Type B pancreatic cell (in vitro differentiated cells): ENCODE data around the gene ZGLP1. TPM values are rescaled to one million over a fixed set of nuclear protein-coding genes. Genes with fewer than 3 reads are reported as not detected.

Experiments used
- DNase-seq: peaks from one replicate; pipeline ENCODE4 v3.0.0; 2021; ENCODE audit warnings: mixed read lengths; ENCODE audit not compliant: unreplicated experiment; ENCODE audit errors: extremely low spot score
- H3K27ac Mint-ChIP-seq: 2 replicates; pipeline ENCODE4 v1.8.0; 2021; ENCODE audit warnings: mild to moderate bottlenecking, mixed read lengths
- H3K27me3 Mint-ChIP-seq: 2 replicates; pipeline ENCODE4 v1.8.0; 2021; ENCODE audit warnings: mixed read lengths
- H3K36me3 Mint-ChIP-seq: 2 replicates; pipeline ENCODE4 v1.8.0; 2021; ENCODE audit warnings: mixed read lengths
- H3K4me1 Mint-ChIP-seq: one replicate; pipeline ENCODE4 v1.8.0; 2021; ENCODE audit warnings: mixed read lengths; ENCODE audit not compliant: unreplicated experiment
- H3K4me3 Mint-ChIP-seq: 2 replicates; pipeline ENCODE4 v1.8.0; 2021; ENCODE audit warnings: mild to moderate bottlenecking, mixed read lengths
- H3K9me3 Mint-ChIP-seq: 2 replicates; pipeline ENCODE4 v1.8.0; 2021; ENCODE audit warnings: mixed read lengths
- CTCF ChIP-seq: fragments of 200-600 bp; sonication (generic); conservative IDR thresholded peaks from 2 replicates; pipeline ENCODE4 v1.5.0; 2021; ENCODE audit warnings: antibody characterized with exemption, mild to moderate bottlenecking
- total RNA-seq: library from RNA; stranded (reverse); gene quantifications from 2 replicates; pipeline ENCODE4 v1.2.1, GENCODE V29; 2021; ENCODE audit warnings: low replicate concordance

The ZGLP1 gene
- total RNA-seq, 1 donor from 2014 or later: 17.0 TPM

- Mint-ChIP-seq H3K4me3 (peak overlapping the region; percentile 35), H3K27ac (no peak overlapping the region), H3K4me1 (peaks cover 10% of the 10 kb centered on the region), H3K36me3 (peaks cover 18% of the 10 kb centered on the region), H3K9me3 (no peaks in the 10 kb centered on the region), H3K27me3 (peaks cover 3% of the 10 kb centered on the region)
- no peak for TF ChIP-seq CTCF
- DNase-seq: no peak
Measured at GRCh38 chr19:10255358-10255757, 54.3 kb downstream of the ZGLP1 start.

Other genes with a start within 250 kb of the ZGLP1 start
- gene SHFL, start 223.5 kb downstream of the ZGLP1 start, total RNA-seq: 16.8 and 18.9 TPM in 2 replicates
- 0.27 TPM in 1 of 2 replicates, not detected in the other for gene ANGPTL6, start 207.1 kb downstream of the ZGLP1 start, total RNA-seq
- 59.2 and 62.4 TPM in 2 replicates for gene PPAN, start 203.5 kb downstream of the ZGLP1 start, total RNA-seq
- gene P2RY11, start 198.1 kb downstream of the ZGLP1 start, total RNA-seq: 22.7 and 26.0 TPM in 2 replicates
- gene EIF3G, start 189.9 kb downstream of the ZGLP1 start, total RNA-seq: 179 and 215 TPM in 2 replicates
- 85.0 and 167 TPM in 2 replicates for gene DNMT1, start 114.9 kb downstream of the ZGLP1 start, total RNA-seq
- gene S1PR2, start 78.5 kb downstream of the ZGLP1 start, total RNA-seq: 8.0 and 23.3 TPM in 2 replicates
- 67.3 and 68.0 TPM in 2 replicates for gene MRPL4, start 57.6 kb downstream of the ZGLP1 start, total RNA-seq
- 3.3 and 3.6 TPM in 2 replicates for gene ICAM1, start 38.7 kb downstream of the ZGLP1 start, total RNA-seq
- gene ICAM4, start 22.9 kb downstream of the ZGLP1 start, total RNA-seq: 2.8 and 5.3 TPM in 2 replicates
- gene ICAM5, start 19.9 kb downstream of the ZGLP1 start, total RNA-seq: 2.3 and 3.8 TPM in 2 replicates
- gene FDX2, start 6.2 kb upstream of the ZGLP1 start, total RNA-seq: 18.8 and 23.3 TPM in 2 replicates
- gene RAVER1, start 23.7 kb upstream of the ZGLP1 start, total RNA-seq: 42.5 and 48.4 TPM in 2 replicates
- 5.8 and 8.2 TPM in 2 replicates for gene ICAM3, start 29.8 kb upstream of the ZGLP1 start, total RNA-seq
- gene TYK2, start 70.8 kb upstream of the ZGLP1 start, total RNA-seq: 96.6 and 131 TPM in 2 replicates
- gene CDC37, start 93.7 kb upstream of the ZGLP1 start, total RNA-seq: 125 and 126 TPM in 2 replicates
- gene PDE4A, start 110.7 kb upstream of the ZGLP1 start, total RNA-seq: 0.90 and 1.6 TPM in 2 replicates
- gene KEAP1, start 193.5 kb upstream of the ZGLP1 start, total RNA-seq: 49.7 and 71.2 TPM in 2 replicates
- 0.21 and 1.1 TPM in 2 replicates for gene S1PR5, start 207.6 kb upstream of the ZGLP1 start, total RNA-seq
- gene ATG4D, start 234.1 kb upstream of the ZGLP1 start, total RNA-seq: 35.8 and 44.6 TPM in 2 replicates